ENCODE results near the gene BSN. TPM values are rescaled to one million over a fixed set of nuclear protein-coding genes. Genes with fewer than 3 reads are reported as not detected.

The BSN gene
- polyA plus RNA-seq, 1 donor (not counting 4 experiments of a cell fraction or from before 2014, with no cell fraction given), result under 0.01 TPM

GRCh38 chr3:49649576-49649975 is 95.3 kb downstream of the BSN start:
- H3K4me3 ChIP-seq (ENCODE audit: control insufficient read depth in 2 of 3, extremely low read depth in 1 of 3, insufficient read depth in 2 of 3, low read depth in 1 of 3, low read length in 3 of 3), result no peak overlapping the region
- no peaks in the 10 kb centered on the region for H3K79me2 ChIP-seq (ENCODE audit: control insufficient read depth, insufficient read depth, low read length)
- H3K9me1 ChIP-seq (ENCODE audit: control insufficient read depth, extremely low read depth, insufficient read depth, low read length), result no peaks in the 10 kb centered on the region
- H2AFZ ChIP-seq (ENCODE audit: control insufficient read depth, low read length), result no peak overlapping the region
- no peak overlapping the region for H3K4me2 ChIP-seq (ENCODE audit: control insufficient read depth, extremely low read depth, insufficient read depth, low read depth, low read length)
- TF ChIP-seq CTCF (optimal IDR thresholded peaks at IDR 0.05 in 1 of 3, IDR thresholded peaks at IDR 0.05 in 1 of 3, conservative IDR thresholded peaks at IDR 0.05 in 1 of 3; ENCODE audit: extremely low read depth in 1 of 3, insufficient read depth in 2 of 3, low read length in 3 of 3) (no peak), EZH2 (IDR thresholded peaks at IDR 0.05; ENCODE audit: low read length) (no peak)
- H4K20me1 ChIP-seq (ENCODE audit: control insufficient read depth, extremely low read depth, insufficient read depth, low read length), result no peaks in the 10 kb centered on the region
- H3K9ac ChIP-seq (ENCODE audit: control insufficient read depth, extremely low read depth, insufficient read depth, low read length), result no peak overlapping the region
- dilution Hi-C loops (cut with MboI; ENCODE audit: extremely low pct_ligation_motif_present, low sequenced_read_pairs), result no loop called here
- no peak overlapping the region for H3K27ac ChIP-seq (ENCODE audit: control insufficient read depth, insufficient read depth, low read length)
- no peaks in the 10 kb centered on the region for H3K36me3 ChIP-seq (ENCODE audit: control insufficient read depth in 2 of 2, extremely low read depth in 1 of 2, insufficient read depth in 2 of 2, low read length in 2 of 2)
- H3K9me3 ChIP-seq (ENCODE audit: control insufficient read depth, low read depth, low read length), result no peaks in the 10 kb centered on the region
- FAIRE-seq, result peak; percentile 46
- peaks cover 3% of the 10 kb centered on the region for H3K4me1 ChIP-seq (ENCODE audit: control insufficient read depth, extremely low read depth, insufficient read depth, low read length)
- no peak for DNase-seq (ENCODE audit: low read depth, low spot score)
- H3K27me3 ChIP-seq (ENCODE audit: control insufficient read depth, extremely low read depth, insufficient read depth, low read length), result peaks cover 2% of the 10 kb centered on the region

DNA sequence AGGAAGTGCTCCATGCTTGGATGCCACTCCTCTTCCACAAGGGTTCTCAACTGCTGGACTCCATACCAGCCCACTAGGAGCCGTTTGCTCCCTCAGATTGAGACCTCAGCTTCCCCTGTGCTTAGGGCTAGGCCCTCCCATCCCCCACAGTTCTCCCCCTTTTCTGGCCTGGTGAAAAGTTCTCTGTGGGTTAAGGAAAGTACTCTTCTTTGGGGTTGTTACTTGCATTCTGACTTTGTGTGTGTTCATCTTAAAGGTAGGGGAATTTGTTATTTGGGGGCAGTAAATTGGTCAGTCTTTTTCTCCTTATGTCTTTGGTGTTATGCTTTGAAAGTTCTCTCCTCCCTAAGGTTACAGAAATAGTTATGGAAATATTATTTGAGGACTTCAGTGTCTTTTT is 95.9 kb downstream of the BSN start:
- no peak overlapping the region for H2AFZ ChIP-seq (ENCODE audit: control insufficient read depth, low read length)
- no peak overlapping the region for H3K27ac ChIP-seq (ENCODE audit: control insufficient read depth, insufficient read depth, low read length)
- H3K27me3 ChIP-seq (ENCODE audit: control insufficient read depth, extremely low read depth, insufficient read depth, low read length), result no peaks in the 10 kb centered on the region
- H3K4me1 ChIP-seq (ENCODE audit: control insufficient read depth, extremely low read depth, insufficient read depth, low read length), result peaks cover 3% of the 10 kb centered on the region
- no peak overlapping the region for H3K4me2 ChIP-seq (ENCODE audit: control insufficient read depth, extremely low read depth, insufficient read depth, low read depth, low read length)
- dilution Hi-C loops (cut with MboI; ENCODE audit: extremely low pct_ligation_motif_present, low sequenced_read_pairs), result loop anchor here (25.0 kb wide), 1 partner anchor 88 kb away; the partner anchor contains the start of gene BSN
- H3K79me2 ChIP-seq (ENCODE audit: control insufficient read depth, insufficient read depth, low read length), result no peaks in the 10 kb centered on the region
- no peaks in the 10 kb centered on the region for H4K20me1 ChIP-seq (ENCODE audit: control insufficient read depth, extremely low read depth, insufficient read depth, low read length)
- no peaks in the 10 kb centered on the region for H3K9me1 ChIP-seq (ENCODE audit: control insufficient read depth, extremely low read depth, insufficient read depth, low read length)
- no peak for TF ChIP-seq CTCF (optimal IDR thresholded peaks at IDR 0.05 in 1 of 3, IDR thresholded peaks at IDR 0.05 in 1 of 3, conservative IDR thresholded peaks at IDR 0.05 in 1 of 3; ENCODE audit: extremely low read depth in 1 of 3, insufficient read depth in 2 of 3, low read length in 3 of 3)
- no peak for TF ChIP-seq EZH2 (IDR thresholded peaks at IDR 0.05; ENCODE audit: low read length)
- no peak overlapping the region for H3K9ac ChIP-seq (ENCODE audit: control insufficient read depth, extremely low read depth, insufficient read depth, low read length)
- DNase-seq (ENCODE audit: low read depth, low spot score) (no peak), FAIRE-seq (no peak)
- H3K4me3 ChIP-seq (ENCODE audit: control insufficient read depth in 2 of 3, extremely low read depth in 1 of 3, insufficient read depth in 2 of 3, low read depth in 1 of 3, low read length in 3 of 3), result no peak overlapping the region
- H3K9me3 ChIP-seq (ENCODE audit: control insufficient read depth, low read depth, low read length), result no peaks in the 10 kb centered on the region
- H3K36me3 ChIP-seq (ENCODE audit: control insufficient read depth in 2 of 2, extremely low read depth in 1 of 2, insufficient read depth in 2 of 2, low read length in 2 of 2), result no peaks in the 10 kb centered on the region
